Measurements from ENCODE around the gene SPATA32. TPM values are rescaled to one million over a fixed set of nuclear protein-coding genes. Genes with fewer than 3 reads are reported as not detected.

The SPATA32 gene
- total RNA-seq, 1 experiment from 2014 or later: 0.81 TPM

- no peak overlapping the region for H4K8ac ChIP-seq (replicated peaks; ENCODE audit: insufficient read length, low read depth, low read length)
- Mint-ChIP-seq H3K4me1 (peaks cover 8 to 12% of the 10 kb centered on the region in 2 experiments), H3K27me3 (ENCODE audit: low read depth) (peaks cover 15% of the 10 kb centered on the region), H3K9me3 (no peaks in the 10 kb centered on the region), H3K27ac (no peak overlapping the region), H3K36me3 (ENCODE audit: insufficient read depth in 1 of 3, low read depth in 3 of 3) (peaks cover 4 to 35% (median 30%) of the 10 kb centered on the region in 3 experiments; a peak in 6 of 7 replicates), H3K4me3 (no peak overlapping the region)
- no peaks in the 10 kb centered on the region for H3K4me1 ChIP-seq (ENCODE audit: insufficient read depth, low read length)
- no peak overlapping the region for H3K4me2 ChIP-seq (ENCODE audit: insufficient read depth, insufficient read length, low read length)
- H3K79me1 ChIP-seq (ENCODE audit: insufficient read depth, low read depth, low read length, poor library complexity, severe bottlenecking): no peaks in the 10 kb centered on the region
- H2BK120ac ChIP-seq (ENCODE audit: low read depth, low read length, poor library complexity, severe bottlenecking): no peak overlapping the region
- H4K91ac ChIP-seq (ENCODE audit: insufficient read length, low read depth, low read length): no peak overlapping the region
- TF ChIP-seq CTCF (conservative IDR thresholded peaks at IDR 0.05): no peak
- H2AFZ ChIP-seq (ENCODE audit: low read length): no peak overlapping the region
- H3K18ac ChIP-seq (ENCODE audit: insufficient read length, low read depth, low read length): no peak overlapping the region
- WGBS (ENCODE audit: extremely low coverage, insufficient read length, low lambda C conversion rate): no CpG with 5 or more reads among the region's 14 CpGs
- no peak overlapping the region for H3K14ac ChIP-seq (ENCODE audit: insufficient read depth, low read length)
- no peak for DNase-seq
- H3K9me3 ChIP-seq (ENCODE audit: control insufficient read depth, low read depth, low read length): no peaks in the 10 kb centered on the region
- no peak overlapping the region for H2BK15ac ChIP-seq (ENCODE audit: low read depth, low read length)
- H3K79me2 ChIP-seq (ENCODE audit: insufficient read depth, low read length): no peaks in the 10 kb centered on the region
- H4K20me1 ChIP-seq (ENCODE audit: control insufficient read depth, insufficient read depth, insufficient read length): no peaks in the 10 kb centered on the region
- no peak overlapping the region for H3K9ac ChIP-seq (ENCODE audit: extremely low read depth, insufficient read length, low read length)
- H3K56ac ChIP-seq (ENCODE audit: insufficient read length, low read depth, low read length): no peak overlapping the region
- H3K27ac ChIP-seq (ENCODE audit: insufficient read length, low read depth, low read length): no peak overlapping the region
- no peak overlapping the region for H2BK20ac ChIP-seq (ENCODE audit: low read depth, low read length, poor library complexity, severe bottlenecking)
- no peak overlapping the region for H3K23ac ChIP-seq (ENCODE audit: insufficient read length, low read depth, low read length)
- H3K23me2 ChIP-seq (ENCODE audit: insufficient read length, low read depth, low read length, poor library complexity, severe bottlenecking): peaks cover 9% of the 10 kb centered on the region
- H2BK5ac ChIP-seq (ENCODE audit: insufficient read length, low read length): no peak overlapping the region
- no peaks in the 10 kb centered on the region for H3K27me3 ChIP-seq (ENCODE audit: insufficient read depth, low read length)
- no peak overlapping the region for H2BK12ac ChIP-seq (ENCODE audit: insufficient read length, low read depth, low read length)
- no peak overlapping the region for H3K4ac ChIP-seq (ENCODE audit: low read depth, low read length)
- H4K5ac ChIP-seq (ENCODE audit: insufficient read length, low read depth, low read length): no peak overlapping the region
- no peak overlapping the region for H2AK5ac ChIP-seq (ENCODE audit: insufficient read length, low read length)
- H3T11ph ChIP-seq (ENCODE audit: low read length): no peak overlapping the region
These were observed 2.5 kb upstream of the SPATA32 start for GRCh38 chr17:45264430-45264829.
